Measurements from ENCODE around the gene SPAG5. TPM values are rescaled to one million over a fixed set of nuclear protein-coding genes. Genes with fewer than 3 reads are reported as not detected.

The SPAG5 gene
- total and polyA plus RNA-seq, 10 of the 15 experiments (the other 5 are each of a cell fraction or from before 2014, with no cell fraction given): 73.5 to 171 (median 106) TPM

DNA sequence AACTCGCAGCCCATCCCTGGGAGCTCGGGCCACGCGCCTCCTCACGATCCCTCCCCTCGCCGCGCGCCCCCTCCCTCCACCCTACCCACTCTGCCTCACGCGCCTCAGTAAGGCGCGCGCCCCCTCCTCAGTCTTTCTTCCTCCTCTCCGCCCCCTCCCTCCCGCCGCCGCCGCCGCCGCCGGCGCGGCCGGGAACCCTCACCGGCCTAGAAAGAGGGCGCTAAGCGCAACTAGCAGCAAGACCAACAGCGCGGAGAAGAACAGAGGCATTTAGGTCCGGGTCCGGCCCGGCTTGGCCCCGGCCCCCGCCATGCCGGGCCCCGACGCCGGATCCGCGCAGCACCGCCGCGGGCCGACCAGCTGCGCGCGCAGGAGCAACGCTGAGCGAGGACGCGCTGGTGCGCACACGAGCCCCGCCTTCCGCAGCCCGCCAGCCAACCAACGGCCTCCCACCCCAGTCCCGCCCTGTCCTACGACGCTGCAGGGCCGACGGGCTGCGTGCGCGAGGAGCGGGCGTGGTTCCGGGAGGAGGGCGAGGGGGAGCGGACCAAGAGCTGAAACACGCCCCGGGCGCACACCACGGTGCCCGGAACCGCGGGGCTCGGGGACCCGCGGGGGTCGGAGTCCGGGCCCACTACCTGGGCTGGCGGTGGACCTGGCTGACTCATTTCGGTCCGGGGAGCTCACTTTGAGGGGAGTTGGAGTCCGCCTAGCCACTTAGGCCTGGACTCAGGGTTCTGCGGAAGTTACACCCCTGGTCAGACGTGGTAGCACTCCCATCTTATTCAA is 46.2 kb upstream of the SPAG5 start, which contains the start of gene BLTP2 (continued):
- TF ChIP-seq MXI1 (IDR thresholded peaks at IDR 0.05; ENCODE audit: low read depth, low read length): peak; percentile 73
- TF ChIP-seq, protein P1, sequence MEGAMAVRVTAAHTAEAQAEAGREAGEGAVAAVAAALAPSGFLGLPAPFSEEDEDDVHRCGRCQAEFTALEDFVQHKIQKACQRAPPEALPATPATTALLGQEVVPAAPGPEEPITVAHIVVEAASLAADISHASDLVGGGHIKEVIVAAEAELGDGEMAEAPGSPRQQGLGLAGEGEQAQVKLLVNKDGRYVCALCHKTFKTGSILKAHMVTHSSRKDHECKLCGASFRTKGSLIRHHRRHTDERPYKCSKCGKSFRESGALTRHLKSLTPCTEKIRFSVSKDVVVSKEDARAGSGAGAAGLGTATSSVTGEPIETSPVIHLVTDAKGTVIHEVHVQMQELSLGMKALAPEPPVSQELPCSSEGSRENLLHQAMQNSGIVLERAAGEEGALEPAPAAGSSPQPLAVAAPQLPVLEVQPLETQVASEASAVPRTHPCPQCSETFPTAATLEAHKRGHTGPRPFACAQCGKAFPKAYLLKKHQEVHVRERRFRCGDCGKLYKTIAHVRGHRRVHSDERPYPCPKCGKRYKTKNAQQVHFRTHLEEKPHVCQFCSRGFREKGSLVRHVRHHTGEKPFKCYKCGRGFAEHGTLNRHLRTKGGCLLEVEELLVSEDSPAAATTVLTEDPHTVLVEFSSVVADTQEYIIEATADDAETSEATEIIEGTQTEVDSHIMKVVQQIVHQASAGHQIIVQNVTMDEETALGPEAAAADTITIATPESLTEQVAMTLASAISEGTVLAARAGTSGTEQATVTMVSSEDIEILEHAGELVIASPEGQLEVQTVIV (IDR thresholded peaks at IDR 0.05; ENCODE audit: borderline replicate concordance, partially characterized antibody): peak; percentile 30
- TF ChIP-seq MYC (IDR thresholded peaks at IDR 0.05; ENCODE audit: insufficient read depth, insufficient read length, insufficient replicate concordance, low read length, severe bottlenecking): peak; percentile 64
- TF ChIP-seq PAX5 (IDR thresholded peaks at IDR 0.05; ENCODE audit: borderline replicate concordance, low read depth, low read length): peak; percentile 66; the same call in 1 of the 2 replicates
- no peak for TF ChIP-seq RBBP5 (conservative IDR thresholded peaks at IDR 0.05)
- TF ChIP-seq EZH2 (IDR thresholded peaks at IDR 0.05; ENCODE audit: borderline replicate concordance, control insufficient read depth, low read depth, low read length): no peak
- peak; percentile 75; the same call in 1 of the 2 replicates for TF ChIP-seq POLR2AphosphoS5 (IDR thresholded peaks at IDR 0.05; ENCODE audit: low read length)
- peak; percentile 77; the same call in 1 of the 2 replicates for TF ChIP-seq SMARCA5 (IDR thresholded peaks at IDR 0.05)
- no peak for TF ChIP-seq NR2C2 (IDR thresholded peaks at IDR 0.05; ENCODE audit: borderline replicate concordance, control insufficient read depth, insufficient read length, low read depth)
- TF ChIP-seq, protein P2, sequence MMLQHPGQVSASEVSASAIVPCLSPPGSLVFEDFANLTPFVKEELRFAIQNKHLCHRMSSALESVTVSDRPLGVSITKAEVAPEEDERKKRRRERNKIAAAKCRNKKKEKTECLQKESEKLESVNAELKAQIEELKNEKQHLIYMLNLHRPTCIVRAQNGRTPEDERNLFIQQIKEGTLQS (IDR thresholded peaks at IDR 0.05; ENCODE audit: borderline replicate concordance, extremely low read depth, low read depth, low read length): no peak
- TF ChIP-seq PML (IDR thresholded peaks at IDR 0.05; ENCODE audit: low read length): peak; percentile 55; the same call in 1 of the 2 replicates
- no peak for TF ChIP-seq MYB (IDR thresholded peaks at IDR 0.05; ENCODE audit: borderline replicate concordance, low read depth, low read length)
- TF ChIP-seq RUNX3 (IDR thresholded peaks at IDR 0.05; ENCODE audit: low read length): peak; percentile 37; the same call in 1 of the 2 replicates
- no peak for TF ChIP-seq CBX3 (IDR thresholded peaks at IDR 0.05; ENCODE audit: borderline replicate concordance, low read depth)
- no peak for TF ChIP-seq IKZF2 (IDR thresholded peaks at IDR 0.05)
- 0 out of 2 replicates have a peak, but pooled peaks have one; percentile 43 for TF ChIP-seq TCF3 (IDR thresholded peaks at IDR 0.05; ENCODE audit: borderline replicate concordance, insufficient read depth, low read depth, low read length)
- TF ChIP-seq CBX5 (IDR thresholded peaks at IDR 0.05; ENCODE audit: low read depth): no peak
- TF ChIP-seq, protein P3, sequence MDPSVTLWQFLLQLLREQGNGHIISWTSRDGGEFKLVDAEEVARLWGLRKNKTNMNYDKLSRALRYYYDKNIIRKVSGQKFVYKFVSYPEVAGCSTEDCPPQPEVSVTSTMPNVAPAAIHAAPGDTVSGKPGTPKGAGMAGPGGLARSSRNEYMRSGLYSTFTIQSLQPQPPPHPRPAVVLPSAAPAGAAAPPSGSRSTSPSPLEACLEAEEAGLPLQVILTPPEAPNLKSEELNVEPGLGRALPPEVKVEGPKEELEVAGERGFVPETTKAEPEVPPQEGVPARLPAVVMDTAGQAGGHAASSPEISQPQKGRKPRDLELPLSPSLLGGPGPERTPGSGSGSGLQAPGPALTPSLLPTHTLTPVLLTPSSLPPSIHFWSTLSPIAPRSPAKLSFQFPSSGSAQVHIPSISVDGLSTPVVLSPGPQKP (IDR thresholded peaks at IDR 0.05; ENCODE audit: low read depth, low read length): peak; percentile 67
- no peak for TF ChIP-seq RAD21 (IDR thresholded peaks at IDR 0.05; ENCODE audit: insufficient read depth, low read depth, low read length)
- TF ChIP-seq, protein P4, sequence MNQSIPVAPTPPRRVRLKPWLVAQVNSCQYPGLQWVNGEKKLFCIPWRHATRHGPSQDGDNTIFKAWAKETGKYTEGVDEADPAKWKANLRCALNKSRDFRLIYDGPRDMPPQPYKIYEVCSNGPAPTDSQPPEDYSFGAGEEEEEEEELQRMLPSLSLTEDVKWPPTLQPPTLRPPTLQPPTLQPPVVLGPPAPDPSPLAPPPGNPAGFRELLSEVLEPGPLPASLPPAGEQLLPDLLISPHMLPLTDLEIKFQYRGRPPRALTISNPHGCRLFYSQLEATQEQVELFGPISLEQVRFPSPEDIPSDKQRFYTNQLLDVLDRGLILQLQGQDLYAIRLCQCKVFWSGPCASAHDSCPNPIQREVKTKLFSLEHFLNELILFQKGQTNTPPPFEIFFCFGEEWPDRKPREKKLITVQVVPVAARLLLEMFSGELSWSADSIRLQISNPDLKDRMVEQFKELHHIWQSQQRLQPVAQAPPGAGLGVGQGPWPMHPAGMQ (IDR thresholded peaks at IDR 0.05; ENCODE audit: borderline replicate concordance): no peak
- peak; percentile 72; the same call in 1 of the 2 replicates for TF ChIP-seq BACH1 (IDR thresholded peaks at IDR 0.05; ENCODE audit: borderline replicate concordance)

Measured in GM12878 (cell line).